ENCODE results near the gene ABCC11. TPM values are rescaled to one million over a fixed set of nuclear protein-coding genes. Genes with fewer than 3 reads are reported as not detected.

Gene ABCC11
- total RNA-seq, 1 experiment from 2014 or later = 0.83 TPM

DNA sequence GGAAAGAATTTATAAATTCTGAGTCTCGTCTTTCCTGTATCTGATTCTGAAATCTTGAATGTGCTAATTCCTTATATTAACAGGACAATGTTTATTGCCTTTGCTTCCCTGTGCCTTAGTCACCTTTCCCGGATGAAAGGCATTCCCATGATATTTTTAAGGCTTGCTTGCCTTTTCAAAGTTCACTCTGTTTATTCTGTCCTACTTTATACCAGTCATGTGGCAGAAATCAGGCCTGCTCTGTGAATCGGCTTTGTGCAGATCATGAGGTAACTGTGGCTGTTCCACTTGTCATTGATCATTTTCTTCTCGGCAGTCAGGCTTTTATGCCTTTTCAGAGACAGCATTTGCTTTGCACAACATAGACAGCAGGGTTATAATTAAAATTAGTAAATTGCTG, 28.8 kb upstream of the ABCC11 start:
- Histone ChIP-seq H3K27ac (no peak overlapping the region), H3K79me2 (ENCODE audit: low read depth) (no peaks in the 10 kb centered on the region), H3K27me3 (ENCODE audit: insufficient read depth, low read depth) (no peaks in the 10 kb centered on the region), H3K9me2 (ENCODE audit: insufficient read depth) (no peaks in the 10 kb centered on the region), H2AFZ (no peak overlapping the region), H4K20me1 (ENCODE audit: insufficient read depth) (no peaks in the 10 kb centered on the region; the same call in 1 of the 2 replicates), H3K4me2 (no peak overlapping the region), H3K4me1 (replicated peaks; ENCODE audit: insufficient read depth) (no peaks in the 10 kb centered on the region), H3K36me3 (ENCODE audit: low read depth) (peaks cover 8% of the 10 kb centered on the region), H3K4me3 (no peak overlapping the region), H3K9me3 (ENCODE audit: insufficient read depth, low read depth) (no peaks in the 10 kb centered on the region), H3F3A (ENCODE audit: insufficient read depth, low read depth) (no peaks in the 10 kb centered on the region)
- TF ChIP-seq, protein P1, sequence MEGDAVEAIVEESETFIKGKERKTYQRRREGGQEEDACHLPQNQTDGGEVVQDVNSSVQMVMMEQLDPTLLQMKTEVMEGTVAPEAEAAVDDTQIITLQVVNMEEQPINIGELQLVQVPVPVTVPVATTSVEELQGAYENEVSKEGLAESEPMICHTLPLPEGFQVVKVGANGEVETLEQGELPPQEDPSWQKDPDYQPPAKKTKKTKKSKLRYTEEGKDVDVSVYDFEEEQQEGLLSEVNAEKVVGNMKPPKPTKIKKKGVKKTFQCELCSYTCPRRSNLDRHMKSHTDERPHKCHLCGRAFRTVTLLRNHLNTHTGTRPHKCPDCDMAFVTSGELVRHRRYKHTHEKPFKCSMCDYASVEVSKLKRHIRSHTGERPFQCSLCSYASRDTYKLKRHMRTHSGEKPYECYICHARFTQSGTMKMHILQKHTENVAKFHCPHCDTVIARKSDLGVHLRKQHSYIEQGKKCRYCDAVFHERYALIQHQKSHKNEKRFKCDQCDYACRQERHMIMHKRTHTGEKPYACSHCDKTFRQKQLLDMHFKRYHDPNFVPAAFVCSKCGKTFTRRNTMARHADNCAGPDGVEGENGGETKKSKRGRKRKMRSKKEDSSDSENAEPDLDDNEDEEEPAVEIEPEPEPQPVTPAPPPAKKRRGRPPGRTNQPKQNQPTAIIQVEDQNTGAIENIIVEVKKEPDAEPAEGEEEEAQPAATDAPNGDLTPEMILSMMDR (conservative IDR thresholded peaks at IDR 0.05) = no peak
- no peak for TF ChIP-seq EZH2 (IDR thresholded peaks at IDR 0.05; ENCODE audit: low read depth)
- BruUV-seq (replicated peaks) = no TSS peak
- ChIA-PET CTCF (no interaction called here), POLR2A (ENCODE audit: unreplicated experiment) (no interaction called here)
- DNase-seq = no peak
- intact Hi-C loops (cut with micrococcal nuclease; ENCODE audit: unreplicated experiment) = no loop called here

DNA sequence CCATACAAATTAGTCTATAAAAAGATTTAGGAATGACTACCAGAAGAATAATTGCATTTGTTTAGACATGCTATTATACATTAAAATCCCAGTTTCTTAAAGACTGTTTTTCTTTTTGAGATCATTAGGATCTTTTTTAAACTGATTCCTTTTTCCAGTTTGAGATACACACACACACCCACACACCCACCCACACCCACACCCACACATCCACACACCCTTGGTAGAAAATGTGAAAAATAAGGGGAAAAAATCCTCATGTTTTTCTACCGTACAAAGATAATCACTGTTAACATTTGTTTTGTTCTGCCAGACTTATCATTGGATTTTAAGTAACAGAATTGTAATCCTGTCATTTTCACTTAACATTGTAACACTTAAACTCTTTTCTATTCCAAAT, 27.1 kb upstream of the ABCC11 start:
- Histone ChIP-seq H3K4me3 (no peak overlapping the region), H3K9me2 (ENCODE audit: insufficient read depth) (no peaks in the 10 kb centered on the region), H3K4me2 (no peak overlapping the region), H4K20me1 (ENCODE audit: insufficient read depth) (no peaks in the 10 kb centered on the region; the same call in 1 of the 2 replicates), H2AFZ (no peak overlapping the region), H3K27ac (no peak overlapping the region), H3K27me3 (ENCODE audit: insufficient read depth, low read depth) (no peaks in the 10 kb centered on the region), H3K9me3 (ENCODE audit: insufficient read depth, low read depth) (no peaks in the 10 kb centered on the region), H3K36me3 (ENCODE audit: low read depth) (peaks cover 8% of the 10 kb centered on the region), H3F3A (ENCODE audit: insufficient read depth, low read depth) (no peaks in the 10 kb centered on the region), H3K79me2 (ENCODE audit: low read depth) (no peaks in the 10 kb centered on the region), H3K4me1 (replicated peaks; ENCODE audit: insufficient read depth) (no peaks in the 10 kb centered on the region)
- BruUV-seq (replicated peaks) = no TSS peak
- POLR2A ChIA-PET (ENCODE audit: unreplicated experiment) = no interaction called here
- DNase-seq = no peak
- CTCF ChIA-PET = no interaction called here
- intact Hi-C loops (cut with micrococcal nuclease; ENCODE audit: unreplicated experiment) = no loop called here
- no peak for TF ChIP-seq EZH2 (IDR thresholded peaks at IDR 0.05; ENCODE audit: low read depth)
- TF ChIP-seq, protein P1 (conservative IDR thresholded peaks at IDR 0.05) = no peak

DNA sequence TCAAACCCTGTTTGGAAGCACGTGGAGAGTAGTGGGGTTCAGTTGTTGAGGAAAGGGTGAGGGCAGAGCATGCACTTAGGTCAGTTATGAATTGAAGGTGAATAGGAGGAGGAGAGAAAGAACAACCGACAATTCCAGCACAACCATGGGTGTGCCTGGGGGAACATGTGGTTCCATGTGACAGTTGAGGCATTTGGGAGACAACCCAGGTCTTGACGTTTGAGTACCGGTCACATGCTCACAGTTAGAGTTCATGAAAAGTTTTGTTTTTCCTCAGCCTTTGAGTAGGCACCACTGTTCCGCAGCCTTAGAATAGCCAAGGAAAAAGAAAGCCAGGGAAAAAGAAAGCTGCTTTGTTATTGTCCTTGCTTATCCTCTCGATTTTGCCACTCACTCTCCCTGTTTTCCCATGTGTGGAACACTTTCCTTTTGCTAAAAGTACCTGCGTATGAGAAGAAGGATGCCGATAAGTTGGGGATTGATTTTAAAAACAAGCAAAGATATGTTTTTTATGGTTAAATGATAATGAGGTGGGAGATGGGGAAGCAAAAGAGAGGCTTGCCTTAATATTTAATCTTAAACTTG, 25.6 kb upstream of the ABCC11 start:
- H3K36me3 ChIP-seq (ENCODE audit: low read depth) = peaks cover 13% of the 10 kb centered on the region
- H4K20me1 ChIP-seq (ENCODE audit: insufficient read depth) = no peaks in the 10 kb centered on the region; the same call in 1 of the 2 replicates
- no peaks in the 10 kb centered on the region for H3K79me2 ChIP-seq (ENCODE audit: low read depth)
- no peaks in the 10 kb centered on the region for H3K9me2 ChIP-seq (ENCODE audit: insufficient read depth)
- no peaks in the 10 kb centered on the region for H3K9me3 ChIP-seq (ENCODE audit: insufficient read depth, low read depth)
- no peak overlapping the region for H2AFZ ChIP-seq
- DNase-seq = no peak
- TF ChIP-seq EZH2 (IDR thresholded peaks at IDR 0.05; ENCODE audit: low read depth) = no peak
- TF ChIP-seq, protein P1 (conservative IDR thresholded peaks at IDR 0.05) = no peak
- H3K4me3 ChIP-seq = no peak overlapping the region
- H3K27me3 ChIP-seq (ENCODE audit: insufficient read depth, low read depth) = no peaks in the 10 kb centered on the region
- intact Hi-C loops (cut with micrococcal nuclease; ENCODE audit: unreplicated experiment) = no loop called here
- ChIA-PET CTCF (no interaction called here), POLR2A (ENCODE audit: unreplicated experiment) (no interaction called here)
- no peak overlapping the region for H3K27ac ChIP-seq
- no peak overlapping the region for H3K4me2 ChIP-seq
- H3K4me1 ChIP-seq (replicated peaks; ENCODE audit: insufficient read depth) = no peaks in the 10 kb centered on the region
- no peaks in the 10 kb centered on the region for H3F3A ChIP-seq (ENCODE audit: insufficient read depth, low read depth)
- BruUV-seq (replicated peaks) = no TSS peak
